HEK293T (cell line): ENCODE data around the gene RHBDD1.

Source experiments
- ARNT ChIP-seq: fragments of 450-650 bp; IDR thresholded peaks from 2 replicates; pipeline ENCODE4 v1.6.1; 2017; ENCODE audit warnings: mild to moderate bottlenecking
- BHLHE40 ChIP-seq: fragments of 450-650 bp; IDR thresholded peaks from 2 replicates; pipeline ENCODE4 v1.6.1; 2016; ENCODE audit warnings: mild to moderate bottlenecking, moderate library complexity, borderline replicate concordance
- ELF4 ChIP-seq: fragments of 450-650 bp; IDR thresholded peaks from 2 replicates; pipeline ENCODE4 v1.6.1; 2017; ENCODE audit warnings: antibody characterized with exemption
- FOXK2 ChIP-seq: fragments of 450-650 bp; IDR thresholded peaks from 2 replicates; pipeline ENCODE4 v1.6.1; 2016; ENCODE audit warnings: mild to moderate bottlenecking
- FOXM1 ChIP-seq: fragments of 450-650 bp; IDR thresholded peaks from 2 replicates; pipeline ENCODE4 v1.6.1; 2017; ENCODE audit warnings: mild to moderate bottlenecking, borderline replicate concordance
- HDGF ChIP-seq: fragments of 450-650 bp; IDR thresholded peaks from 2 replicates; pipeline ENCODE4 v1.6.1; 2017; ENCODE audit warnings: antibody characterized with exemption, borderline replicate concordance
- L3MBTL2 ChIP-seq: fragments of 450-650 bp; conservative IDR thresholded peaks from 2 replicates; pipeline ENCODE4 v1.6.1; 2016; ENCODE audit warnings: mild to moderate bottlenecking
- LEF1 ChIP-seq: fragments of 450-650 bp; IDR thresholded peaks from 2 replicates; pipeline ENCODE4 v1.6.1; 2017; ENCODE audit warnings: mild to moderate bottlenecking, borderline replicate concordance
- NFRKB ChIP-seq: fragments of 450-650 bp; IDR thresholded peaks from 2 replicates; pipeline ENCODE4 v1.6.1; 2016; ENCODE audit warnings: mild to moderate bottlenecking, moderate library complexity
- PKNOX1 ChIP-seq: fragments of 450-650 bp; IDR thresholded peaks from 2 replicates; pipeline ENCODE4 v1.6.1; 2016
- SP1 ChIP-seq: fragments of 450-650 bp; IDR thresholded peaks from 2 replicates; pipeline ENCODE4 v1.6.1; 2017
- SUZ12 ChIP-seq: fragments of 450-650 bp; IDR thresholded peaks from 2 replicates; pipeline ENCODE4 v1.6.1; 2016; ENCODE audit warnings: mild to moderate bottlenecking
- ZNF384 ChIP-seq: fragments of 450-650 bp; IDR thresholded peaks from 2 replicates; pipeline ENCODE4 v1.6.1; 2016

GRCh38 chr2:226795281-226796011 is 40.4 kb upstream of the RHBDD1 start:
- TF ChIP-seq ZNF384 (no peak), BHLHE40 (no peak), SP1 (no peak), SUZ12 (no peak), FOXK2 (no peak), ELF4 (no peak), ARNT (no peak), LEF1 (no peak), PKNOX1 (no peak), L3MBTL2 (no peak), HDGF (no peak), NFRKB (no peak), FOXM1 (no peak)
